ENCODE results near the gene GLIS1. TPM values are rescaled to one million over a fixed set of nuclear protein-coding genes. Genes with fewer than 3 reads are reported as not detected.

The GLIS1 gene
- total RNA-seq, 1 experiment from 2014 or later = 0.28 TPM

GRCh38 chr1:53563611-53564010 is 175.4 kb downstream of the GLIS1 start:
- Mint-ChIP-seq H3K4me3 (no peak overlapping the region), H3K36me3 (ENCODE audit: insufficient read depth in 1 of 3, low read depth in 3 of 3) (peaks cover 4 to 18% (median 9%) of the 10 kb centered on the region in 3 experiments), H3K27me3 (ENCODE audit: low read depth) (peaks cover 35% of the 10 kb centered on the region), H3K4me1 (peaks cover 15 to 16% of the 10 kb centered on the region in 2 experiments), H3K9me3 (peaks cover 14 to 19% of the 10 kb centered on the region in 2 experiments), H3K27ac (no peak overlapping the region)
- H4K20me1 ChIP-seq (ENCODE audit: control insufficient read depth, insufficient read depth, insufficient read length) = no peaks in the 10 kb centered on the region
- no peak overlapping the region for H3K4ac ChIP-seq (ENCODE audit: low read depth, low read length)
- no peak overlapping the region for H4K5ac ChIP-seq (ENCODE audit: insufficient read length, low read depth, low read length)
- H3K79me1 ChIP-seq (ENCODE audit: insufficient read depth, low read depth, low read length, poor library complexity, severe bottlenecking) = no peaks in the 10 kb centered on the region
- H3K27me3 ChIP-seq (ENCODE audit: insufficient read depth, low read length) = no peaks in the 10 kb centered on the region; the same call in 1 of the 2 replicates
- no peak overlapping the region for H3K27ac ChIP-seq (ENCODE audit: insufficient read length, low read depth, low read length)
- H3K79me2 ChIP-seq (ENCODE audit: insufficient read depth, low read length) = no peaks in the 10 kb centered on the region
- H3K14ac ChIP-seq (ENCODE audit: insufficient read depth, low read length) = no peak overlapping the region
- H2BK120ac ChIP-seq (ENCODE audit: low read depth, low read length, poor library complexity, severe bottlenecking) = no peak overlapping the region
- H2BK15ac ChIP-seq (ENCODE audit: low read depth, low read length) = no peak overlapping the region
- H2AK5ac ChIP-seq (ENCODE audit: insufficient read length, low read length) = no peak overlapping the region
- no peak overlapping the region for H4K91ac ChIP-seq (ENCODE audit: insufficient read length, low read depth, low read length)
- H3K23ac ChIP-seq (ENCODE audit: insufficient read length, low read depth, low read length) = no peak overlapping the region
- no peak overlapping the region for H2BK12ac ChIP-seq (ENCODE audit: insufficient read length, low read depth, low read length)
- no peak overlapping the region for H3K18ac ChIP-seq (ENCODE audit: insufficient read length, low read depth, low read length)
- no peak overlapping the region for H2BK20ac ChIP-seq (ENCODE audit: low read depth, low read length, poor library complexity, severe bottlenecking)
- H3K4me2 ChIP-seq (ENCODE audit: insufficient read depth, insufficient read length, low read length) = no peak overlapping the region
- WGBS (ENCODE audit: extremely low coverage, insufficient read length, low lambda C conversion rate) = no CpG with 5 or more reads among the region's 4 CpGs
- DNase-seq = no peak
- H3K9ac ChIP-seq (ENCODE audit: extremely low read depth, insufficient read length, low read length) = no peak overlapping the region
- no peak overlapping the region for H2BK5ac ChIP-seq (ENCODE audit: insufficient read length, low read length)
- no peak overlapping the region for H3K56ac ChIP-seq (ENCODE audit: insufficient read length, low read depth, low read length)
- H3T11ph ChIP-seq (ENCODE audit: low read length) = no peak overlapping the region
- TF ChIP-seq CTCF (conservative IDR thresholded peaks at IDR 0.05) = no peak
- H2AFZ ChIP-seq (ENCODE audit: low read length) = no peak overlapping the region
- H3K4me1 ChIP-seq (ENCODE audit: insufficient read depth, low read length) = no peaks in the 10 kb centered on the region
- H3K9me3 ChIP-seq (ENCODE audit: control insufficient read depth, low read depth, low read length) = peaks cover 7% of the 10 kb centered on the region
- no peak overlapping the region for H4K8ac ChIP-seq (replicated peaks; ENCODE audit: insufficient read length, low read depth, low read length)
- no peaks in the 10 kb centered on the region for H3K23me2 ChIP-seq (ENCODE audit: insufficient read length, low read depth, low read length, poor library complexity, severe bottlenecking)
